Stimulated activated CD4-positive, alpha-beta T cell treated with anti-CD3 and anti-CD28 coated beads, Interleukin-2, amount 100 ng/mL, for 48 hours (primary cell): ENCODE results near the gene TMTC2.
"Not testable (repeated sequence)": the region's sequence is repeated elsewhere in the genome, so short reads cannot be mapped to it uniquely, and the experiment has no call there.

Experiments
- DNase-seq, 2 donors: peaks; one replicate each; pipeline ENCODE4 v3.0.0-alpha.2; 2020

TMTC2 gene

GRCh38 chr12:82730953-82731459 is 44.3 kb downstream of the TMTC2 start:
- DNase-seq = no peak

GRCh38 chr12:82740129-82741000 is 53.7 kb downstream of the TMTC2 start:
- no peak for DNase-seq

GRCh38 chr12:82745063-82745674 is 58.5 kb downstream of the TMTC2 start:
- no peak for DNase-seq

GRCh38 chr12:82745807-82746206 is 59.1 kb downstream of the TMTC2 start:
- no peak for DNase-seq

GRCh38 chr12:82746668-82747067 is 60.0 kb downstream of the TMTC2 start:
- no peak for DNase-seq

GRCh38 chr12:82749015-82749414 is 62.3 kb downstream of the TMTC2 start:
- no peak for DNase-seq

GRCh38 chr12:82754856-82755255 is 68.2 kb downstream of the TMTC2 start:
- no peak for DNase-seq

GRCh38 chr12:82756303-82756702 is 69.6 kb downstream of the TMTC2 start:
- DNase-seq = no peak

- no peak for DNase-seq
These were observed 70.4 kb downstream of the TMTC2 start for GRCh38 chr12:82757059-82757458.

- no peak for DNase-seq
These were observed 71.0 kb downstream of the TMTC2 start for GRCh38 chr12:82757656-82758055.

- no peak for DNase-seq
These were observed 72.1 kb downstream of the TMTC2 start for GRCh38 chr12:82758749-82759330.

GRCh38 chr12:82760423-82760822 is 73.7 kb downstream of the TMTC2 start:
- DNase-seq = no peak

GRCh38 chr12:82765206-82765605 is 78.5 kb downstream of the TMTC2 start:
- DNase-seq = not testable (repeated sequence)

GRCh38 chr12:82765971-82766705 is 79.4 kb downstream of the TMTC2 start:
- DNase-seq = no peak

- no peak for DNase-seq
These were observed 88.0 kb downstream of the TMTC2 start for GRCh38 chr12:82774666-82775065.

GRCh38 chr12:82780517-82780916 is 93.8 kb downstream of the TMTC2 start:
- DNase-seq = no peak

- DNase-seq = no peak
These were observed 94.7 kb downstream of the TMTC2 start for GRCh38 chr12:82781309-82781997.

- no peak for DNase-seq
These were observed 96.7 kb downstream of the TMTC2 start for GRCh38 chr12:82783435-82783834.

- no peak for DNase-seq
These were observed 100.3 kb downstream of the TMTC2 start for GRCh38 chr12:82787016-82787415.

GRCh38 chr12:82788594-82788993 is 101.9 kb downstream of the TMTC2 start:
- no peak for DNase-seq

GRCh38 chr12:82789674-82790073 is 103.0 kb downstream of the TMTC2 start:
- no peak for DNase-seq

GRCh38 chr12:82793751-82794281 is 107.1 kb downstream of the TMTC2 start:
- no peak for DNase-seq
